PC-3 (cell line): Measurements from ENCODE around the gene ZNF100. TPM values are rescaled to one million over a fixed set of nuclear protein-coding genes. Genes with fewer than 3 reads are reported as not detected.
"Not testable (repeated sequence)": the region's sequence is repeated elsewhere in the genome, so short reads cannot be mapped to it uniquely, and the experiment has no call there.

Experiments used
- ATAC-seq: fragments of 200-7000 bp; cut with Tn5 transposase; 2 replicates; pipeline ENCODE4 v1.9.1; 2020; ENCODE audit warnings: mild to moderate bottlenecking, moderate library complexity
- BruUV-seq: library from RNA; stranded (reverse); fragments of 400-500 nt; replicated peaks from 2 replicates; lab custom pipeline; 2021; lab: Mats Ljungman, UMichigan
- CTCF ChIA-PET: fragments of 300-600 bp; sonication (Branson Sonifier 250); formaldehyde crosslinking; loops from one replicate; lab custom pipeline; 2022; ENCODE audit warnings: antibody characterized with exemption; lab: Charles Lee
- POLR2A ChIA-PET: fragments of 300-600 bp; sonication (Branson Sonifier 250); formaldehyde crosslinking; loops from one replicate; lab custom pipeline; 2022; ENCODE audit warnings: antibody characterized with exemption; ENCODE audit not compliant: unreplicated experiment; lab: Charles Lee
- DNase-seq: peaks from one replicate; pipeline ENCODE4 v3.0.0-alpha.2; 2015
- H2AFZ ChIP-seq: fragments of 300-600 bp; sonication (generic); 2 replicates; pipeline ENCODE4 v1.6.0; 2016; ENCODE audit warnings: antibody characterized with exemption, low read length
- H3F3A ChIP-seq: fragments of 300-600 bp; sonication (generic); one replicate; pipeline ENCODE4 v1.6.0; 2017; ENCODE audit warnings: antibody characterized with exemption, low read length, control low read depth, mild to moderate bottlenecking; ENCODE audit not compliant: unreplicated experiment
- H3K27ac ChIP-seq: fragments of 300-600 bp; sonication (generic); 2 replicates; pipeline ENCODE4 v1.5.1; 2016; ENCODE audit warnings: mild to moderate bottlenecking, low read length
- H3K27me3 ChIP-seq: fragments of 300-600 bp; sonication (generic); 2 replicates; pipeline ENCODE4 v1.6.1; 2016; ENCODE audit warnings: low read length, mixed read lengths
- H3K36me3 ChIP-seq: fragments of 300-600 bp; sonication (generic); 2 replicates; pipeline ENCODE4 v1.6.1; 2016; ENCODE audit warnings: low read depth, mixed run types, low read length, mixed read lengths
- H3K4me1 ChIP-seq: fragments of 300-600 bp; sonication (generic); 2 replicates; pipeline ENCODE4 v1.5.1; 2016; ENCODE audit warnings: low read length; ENCODE audit not compliant: insufficient read depth
- H3K4me2 ChIP-seq: fragments of 300-600 bp; sonication (generic); 2 replicates; pipeline ENCODE4 v1.6.0; 2016; ENCODE audit warnings: low read length
- H3K4me3 ChIP-seq: fragments of 300-600 bp; sonication (generic); 2 replicates; pipeline ENCODE4 v1.5.1; 2016; ENCODE audit warnings: mild to moderate bottlenecking, low read length, mixed read lengths
- H3K79me2 ChIP-seq: fragments of 300-600 bp; sonication (generic); 2 replicates; pipeline ENCODE4 v1.6.1; 2017; ENCODE audit warnings: low read length, mixed read lengths
- H3K9ac ChIP-seq: fragments of 300-600 bp; sonication (generic); 2 replicates; pipeline ENCODE4 v1.6.0; 2016; ENCODE audit warnings: mild to moderate bottlenecking, low read length
- H3K9me2 ChIP-seq: fragments of 300-600 bp; sonication (generic); replicated peaks from 2 replicates; pipeline ENCODE4 v1.6.1; 2016; ENCODE audit warnings: mixed run types, low read length, mixed read lengths
- H3K9me3 ChIP-seq: fragments of 300-600 bp; sonication (generic); 2 replicates; pipeline ENCODE4 v1.6.1; 2016; ENCODE audit warnings: low read length, mixed read lengths
- H4K20me1 ChIP-seq: fragments of 300-600 bp; sonication (generic); 2 replicates; pipeline ENCODE4 v1.6.1; 2016; ENCODE audit warnings: low read length, mixed read lengths
- EZH2 ChIP-seq: fragments of 300-600 bp; sonication (generic); IDR thresholded peaks from one replicate; pipeline ENCODE4 v1.6.1; 2017; ENCODE audit warnings: antibody characterized with exemption, mild to moderate bottlenecking, low read length; ENCODE audit not compliant: unreplicated experiment
- EZH2phosphoT487 ChIP-seq: fragments of 300-600 bp; sonication (generic); IDR thresholded peaks from 2 replicates; pipeline ENCODE4 v1.6.1; 2018; ENCODE audit warnings: mild to moderate bottlenecking, antibody characterized with exemption, low read length, borderline replicate concordance
- intact Hi-C: fragments of 100-400 bp; cut with micrococcal nuclease; formaldehyde crosslinking; loops from 2 replicates; pipeline ENCODE4 v1.9.0; 2023
- total RNA-seq: library from RNA; depleted of rRNA; stranded (reverse); fragments of >200 nt; gene quantifications from 2 replicates; pipeline ENCODE4 v1.2.3, GENCODE V29; 2014
- TF ChIP-seq, protein P1 (sequence below): fragments of 300-600 bp; sonication (generic); conservative IDR thresholded peaks from 2 replicates; pipeline ENCODE4 v1.5.1; 2017; ENCODE audit warnings: antibody characterized with exemption, low read depth, mild to moderate bottlenecking, low read length

Gene ZNF100
- total RNA-seq, 1 experiment from 2014 or later, result 1.7 TPM

DNA sequence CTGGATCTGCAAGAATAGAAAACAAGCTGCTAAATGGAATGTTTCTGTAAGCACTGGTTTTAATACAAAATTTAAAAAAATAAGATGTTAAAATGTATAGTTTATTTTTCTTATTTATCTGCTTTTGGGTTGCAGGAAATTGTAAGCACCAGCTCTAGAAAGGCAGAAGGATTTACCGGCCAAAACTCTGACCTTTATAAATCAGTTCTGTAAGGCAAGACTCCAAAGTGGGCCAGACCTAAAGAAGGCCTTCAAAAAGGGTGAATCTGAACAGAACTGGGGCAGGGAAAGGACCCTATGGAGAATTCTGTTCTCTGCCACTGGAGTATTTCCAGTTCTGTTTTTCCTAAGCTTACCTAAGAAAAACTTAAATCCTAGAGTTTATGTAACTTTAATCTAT, 19.3 kb downstream of the ZNF100 start:
- H3K4me2 ChIP-seq, result no peak overlapping the region
- no peaks in the 10 kb centered on the region for H3F3A ChIP-seq
- H3K9me2 ChIP-seq, result no peaks in the 10 kb centered on the region
- ATAC-seq, result no peak
- ChIA-PET POLR2A (no interaction called here), CTCF (no interaction called here)
- no TSS peak for BruUV-seq
- no peak overlapping the region for H3K27ac ChIP-seq
- H3K36me3 ChIP-seq, result peaks cover 15% of the 10 kb centered on the region; the same call in 1 of the 2 replicates
- H3K4me3 ChIP-seq, result no peak overlapping the region
- H3K79me2 ChIP-seq, result no peaks in the 10 kb centered on the region
- no peak for DNase-seq
- intact Hi-C loops, result no loop called here
- no peak overlapping the region for H3K9ac ChIP-seq
- H3K9me3 ChIP-seq, result peaks cover 13% of the 10 kb centered on the region
- no peak overlapping the region for H2AFZ ChIP-seq
- no peaks in the 10 kb centered on the region for H4K20me1 ChIP-seq
- no peaks in the 10 kb centered on the region for H3K27me3 ChIP-seq
- no peak for TF ChIP-seq EZH2
- TF ChIP-seq EZH2phosphoT487, result no peak
- TF ChIP-seq, protein P1, sequence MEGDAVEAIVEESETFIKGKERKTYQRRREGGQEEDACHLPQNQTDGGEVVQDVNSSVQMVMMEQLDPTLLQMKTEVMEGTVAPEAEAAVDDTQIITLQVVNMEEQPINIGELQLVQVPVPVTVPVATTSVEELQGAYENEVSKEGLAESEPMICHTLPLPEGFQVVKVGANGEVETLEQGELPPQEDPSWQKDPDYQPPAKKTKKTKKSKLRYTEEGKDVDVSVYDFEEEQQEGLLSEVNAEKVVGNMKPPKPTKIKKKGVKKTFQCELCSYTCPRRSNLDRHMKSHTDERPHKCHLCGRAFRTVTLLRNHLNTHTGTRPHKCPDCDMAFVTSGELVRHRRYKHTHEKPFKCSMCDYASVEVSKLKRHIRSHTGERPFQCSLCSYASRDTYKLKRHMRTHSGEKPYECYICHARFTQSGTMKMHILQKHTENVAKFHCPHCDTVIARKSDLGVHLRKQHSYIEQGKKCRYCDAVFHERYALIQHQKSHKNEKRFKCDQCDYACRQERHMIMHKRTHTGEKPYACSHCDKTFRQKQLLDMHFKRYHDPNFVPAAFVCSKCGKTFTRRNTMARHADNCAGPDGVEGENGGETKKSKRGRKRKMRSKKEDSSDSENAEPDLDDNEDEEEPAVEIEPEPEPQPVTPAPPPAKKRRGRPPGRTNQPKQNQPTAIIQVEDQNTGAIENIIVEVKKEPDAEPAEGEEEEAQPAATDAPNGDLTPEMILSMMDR, result no peak
- no peaks in the 10 kb centered on the region for H3K4me1 ChIP-seq

DNA sequence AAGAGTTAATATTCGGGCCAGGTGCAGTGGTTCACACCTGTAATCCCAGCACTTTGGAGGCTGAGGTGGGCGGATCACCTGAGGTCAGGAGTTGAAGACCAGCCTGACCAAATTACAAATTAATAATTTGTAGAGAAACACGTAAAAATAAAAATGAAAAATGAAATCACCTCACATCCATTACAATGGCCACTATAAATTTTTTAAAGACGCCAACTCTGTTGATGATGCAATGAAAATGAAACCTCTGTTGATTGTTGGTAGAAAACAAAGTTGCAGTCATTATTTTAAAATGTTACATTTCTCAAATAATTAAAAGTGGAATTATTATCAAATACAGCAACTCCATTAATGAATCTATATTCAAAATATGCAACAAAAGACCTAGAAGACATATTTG, 26.8 kb downstream of the ZNF100 start:
- Histone ChIP-seq H4K20me1 (no peaks in the 10 kb centered on the region), H3K9ac (no peak overlapping the region), H3K9me2 (no peaks in the 10 kb centered on the region), H3K9me3 (peaks cover 11% of the 10 kb centered on the region; the same call in 1 of the 2 replicates), H2AFZ (no peak overlapping the region), H3K4me2 (no peak overlapping the region), H3K36me3 (no peaks in the 10 kb centered on the region), H3F3A (no peaks in the 10 kb centered on the region), H3K4me3 (no peak overlapping the region), H3K4me1 (no peaks in the 10 kb centered on the region), H3K27me3 (no peaks in the 10 kb centered on the region), H3K79me2 (no peaks in the 10 kb centered on the region), H3K27ac (no peak overlapping the region)
- DNase-seq (no peak), ATAC-seq (no peak)
- CTCF ChIA-PET, result no interaction called here
- BruUV-seq, result no TSS peak
- intact Hi-C loops, result no loop called here
- TF ChIP-seq EZH2 (no peak), EZH2phosphoT487 (no peak)
- TF ChIP-seq, protein P1, result no peak
- POLR2A ChIA-PET, result no interaction called here

DNA sequence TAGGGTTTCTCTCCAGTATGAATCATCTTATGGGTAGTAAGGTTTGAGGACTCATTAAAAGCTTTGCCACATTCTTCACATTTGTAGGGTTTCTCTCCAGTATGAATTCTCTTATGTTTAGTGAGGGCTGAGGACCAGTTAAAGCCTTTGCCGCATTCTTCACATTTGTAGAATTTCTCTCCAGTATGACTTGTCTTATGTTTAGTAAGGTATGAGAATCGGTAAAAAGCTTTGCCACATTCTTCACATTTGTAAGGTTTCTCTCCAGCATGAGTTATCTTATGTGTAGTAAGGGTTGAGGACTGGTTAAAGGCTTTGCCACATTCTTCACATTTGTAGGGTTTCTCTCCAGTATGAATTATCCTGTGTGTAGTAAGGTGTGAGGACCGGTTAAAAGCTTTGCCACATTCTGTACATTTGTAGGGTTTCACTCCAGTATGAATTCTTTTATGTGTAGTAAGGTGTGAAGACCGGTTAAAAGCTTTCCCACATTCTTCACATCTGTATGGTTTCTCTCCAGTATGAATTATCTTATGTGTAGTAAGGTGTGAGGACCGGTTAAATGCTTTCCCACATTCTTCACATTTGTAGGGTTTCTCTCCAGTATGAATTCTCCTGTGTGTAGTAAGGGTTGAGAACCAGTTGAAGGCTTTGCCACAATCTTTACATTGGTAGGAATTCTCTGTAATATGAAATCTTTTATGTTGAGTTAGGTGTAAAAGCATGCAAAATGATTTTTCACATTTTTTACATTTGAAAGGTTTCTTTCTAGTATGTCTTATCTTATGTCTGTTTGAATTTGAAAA, 40.2 kb downstream of the ZNF100 start:
- H3K79me2 ChIP-seq, H3F3A ChIP-seq, H3K4me1 ChIP-seq, H3K9me2 ChIP-seq, H3K27me3 ChIP-seq, DNase-seq, intact Hi-C loops, H4K20me1 ChIP-seq, H3K4me3 ChIP-seq, ATAC-seq, CTCF ChIA-PET, H3K9ac ChIP-seq, H3K27ac ChIP-seq, H2AFZ ChIP-seq, POLR2A ChIA-PET, BruUV-seq, H3K4me2 ChIP-seq: not testable (repeated sequence)
- peaks cover 14% of the 10 kb centered on the region; the same call in 1 of the 2 replicates for H3K36me3 ChIP-seq
- H3K9me3 ChIP-seq, result peaks cover 37% of the 10 kb centered on the region
